HG03108 (cell line): ENCODE results near the gene TMEM201.

Experiments
- ATAC-seq: cut with Tn5 transposase; IDR thresholded peaks from one replicate; pipeline ENCODE4 v1.9.1; 2021; ENCODE audit warnings: moderate library complexity; ENCODE audit not compliant: unreplicated experiment

Gene TMEM201

GRCh38 chr1:9651565-9652378 lies 63.1 kb downstream of the TMEM201 start, which contains the start of gene PIK3CD:
Gene PIK3CD, plus strand, starts transcription at chr1:9651731. Its CDS starts 58,725 bp downstream, at chr1:9710456.
- no peak for ATAC-seq

- ATAC-seq, result no peak
Observed at GRCh38 chr1:9652379-9653209, 63.9 kb downstream of the TMEM201 start.

- ATAC-seq, result no peak
Observed at GRCh38 chr1:9653210-9653490, 64.4 kb downstream of the TMEM201 start.

GRCh38 chr1:9653491-9654050 lies 64.9 kb downstream of the TMEM201 start:
- no peak for ATAC-seq

- ATAC-seq, result no peak
Observed at GRCh38 chr1:9654051-9654833, 65.5 kb downstream of the TMEM201 start.

GRCh38 chr1:9654834-9655723 lies 66.4 kb downstream of the TMEM201 start:
- ATAC-seq, result no peak

- ATAC-seq, result no peak
Observed at GRCh38 chr1:9655836-9656235, 67.1 kb downstream of the TMEM201 start.

GRCh38 chr1:9657521-9658032 lies 68.9 kb downstream of the TMEM201 start:
- no peak for ATAC-seq

- no peak for ATAC-seq
Observed at GRCh38 chr1:9658199-9658598, 69.5 kb downstream of the TMEM201 start.

GRCh38 chr1:9659328-9659727 lies 70.6 kb downstream of the TMEM201 start:
- no peak for ATAC-seq

- no peak for ATAC-seq
Observed at GRCh38 chr1:9663257-9663656, 74.5 kb downstream of the TMEM201 start.
